Measurements from ENCODE around the gene ADAMTS2.

Gene ADAMTS2

DNA sequence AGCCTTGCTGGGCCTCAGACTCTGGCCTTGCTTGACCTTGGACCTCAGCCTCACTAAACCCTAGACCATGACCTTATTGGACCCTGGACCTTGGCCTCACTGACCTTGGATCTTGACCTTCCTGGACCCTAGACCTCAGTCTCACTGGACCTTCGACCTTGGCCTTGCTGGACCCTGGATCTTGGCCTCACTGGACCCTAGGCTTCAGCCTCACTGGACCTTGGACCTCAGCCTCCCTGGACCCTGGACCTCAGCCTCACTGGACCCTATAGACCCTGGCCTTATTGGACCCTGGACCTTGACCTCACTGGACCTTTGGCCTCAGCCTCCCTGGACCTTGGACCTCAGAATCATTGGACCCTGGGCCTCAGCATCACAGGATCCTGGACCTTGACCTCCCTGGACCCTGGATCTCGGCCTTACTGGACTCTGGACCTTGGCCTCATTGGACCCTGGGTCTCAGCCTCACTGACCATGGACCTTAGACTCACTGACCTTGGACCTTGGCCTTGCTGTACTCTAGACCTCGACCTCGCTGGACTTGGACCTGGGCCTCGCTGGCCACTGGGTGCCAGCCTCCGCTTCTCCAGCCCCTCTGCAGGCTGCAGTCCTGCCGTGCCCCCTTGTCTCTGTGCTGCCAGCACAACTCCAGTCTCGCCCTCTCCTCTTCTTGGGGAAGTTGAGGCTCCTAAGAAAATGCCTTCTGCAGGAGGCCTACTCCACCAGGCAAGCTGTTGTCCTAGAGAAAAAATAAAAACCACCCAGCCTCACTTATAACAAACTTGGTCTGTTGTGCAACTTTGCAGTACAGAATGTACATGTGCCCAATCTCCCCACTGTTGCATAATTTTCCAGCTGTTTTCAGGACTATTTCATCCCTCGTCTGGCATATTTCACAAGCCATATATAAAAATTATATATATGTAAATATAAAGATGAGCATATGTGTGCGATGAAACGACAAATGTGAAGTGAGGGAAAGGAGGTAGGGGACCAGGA is 11.0 kb upstream of the ADAMTS2 start:
- no peaks in the 10 kb centered on the region for H3K4me1 Mint-ChIP-seq
- peak overlapping the region in 1 of 2 donors; percentile 79 for H3K27ac Mint-ChIP-seq
- H3K9me3 Mint-ChIP-seq, result no peaks in the 10 kb centered on the region
- DNase-seq (no peak), ATAC-seq (no peak)
- no peak overlapping the region for H3K4me3 Mint-ChIP-seq
- peaks cover 7% of the 10 kb centered on the region for H3K27me3 Mint-ChIP-seq

DNA sequence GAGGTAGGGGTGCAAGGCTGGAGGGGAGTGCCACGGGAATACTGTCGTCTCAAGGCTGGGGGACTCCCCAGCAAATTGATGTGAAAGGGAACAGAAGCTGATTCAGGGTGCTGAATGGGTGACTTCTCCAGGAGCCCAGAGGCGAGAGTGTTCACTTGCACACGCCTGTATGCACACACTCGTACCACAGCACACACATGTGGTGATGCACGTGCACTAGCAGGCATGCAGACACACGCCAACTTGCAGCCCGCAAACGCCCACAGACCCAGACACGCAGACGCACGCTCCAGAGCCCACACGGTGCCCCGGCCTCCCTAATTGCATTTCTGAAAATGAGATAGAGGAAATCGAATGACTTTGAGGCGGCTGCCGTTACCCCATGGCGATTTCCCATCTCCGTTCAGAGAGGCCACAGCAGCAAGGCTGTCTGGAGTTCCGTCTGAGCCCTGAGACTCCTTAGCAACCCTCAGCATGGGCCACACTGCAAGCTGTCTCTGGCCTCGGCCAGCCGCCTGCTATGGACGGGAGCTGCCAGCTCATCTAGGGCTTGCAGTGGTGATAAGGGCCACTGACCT is 9.1 kb upstream of the ADAMTS2 start:
- ATAC-seq, result no peak
- Mint-ChIP-seq H3K27ac (no peak overlapping the region), H3K27me3 (peaks cover 24% of the 10 kb centered on the region), H3K9me3 (no peaks in the 10 kb centered on the region), H3K4me1 (no peaks in the 10 kb centered on the region), H3K4me3 (no peak overlapping the region)
- no peak for DNase-seq

DNA sequence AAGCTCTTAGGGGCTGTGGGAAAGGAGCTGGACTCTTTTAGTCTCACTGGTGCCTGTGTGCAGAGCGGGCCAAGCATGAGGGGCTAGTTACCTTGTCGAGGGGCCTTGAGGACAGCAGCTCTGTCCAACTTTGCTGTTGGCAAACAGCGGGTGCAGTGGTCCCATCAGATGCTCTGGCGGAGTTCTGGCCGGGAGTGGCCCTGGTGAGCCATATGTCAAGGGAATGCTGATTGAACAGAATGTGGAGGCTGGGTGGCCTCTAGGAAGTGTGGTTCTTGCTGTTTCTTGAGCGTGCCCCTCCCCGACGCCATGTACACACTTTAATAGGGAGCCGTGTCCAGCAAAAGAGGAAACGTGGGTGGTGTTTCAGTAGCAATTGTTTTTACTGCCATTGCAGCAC is 3.6 kb upstream of the ADAMTS2 start:
- peaks cover 71% of the 10 kb centered on the region for H3K27me3 Mint-ChIP-seq
- no peak for ATAC-seq
- no peaks in the 10 kb centered on the region for H3K4me1 Mint-ChIP-seq
- no peaks in the 10 kb centered on the region for H3K9me3 Mint-ChIP-seq
- no peak overlapping the region for H3K27ac Mint-ChIP-seq
- no peak for DNase-seq
- no peak overlapping the region for H3K4me3 Mint-ChIP-seq

DNA sequence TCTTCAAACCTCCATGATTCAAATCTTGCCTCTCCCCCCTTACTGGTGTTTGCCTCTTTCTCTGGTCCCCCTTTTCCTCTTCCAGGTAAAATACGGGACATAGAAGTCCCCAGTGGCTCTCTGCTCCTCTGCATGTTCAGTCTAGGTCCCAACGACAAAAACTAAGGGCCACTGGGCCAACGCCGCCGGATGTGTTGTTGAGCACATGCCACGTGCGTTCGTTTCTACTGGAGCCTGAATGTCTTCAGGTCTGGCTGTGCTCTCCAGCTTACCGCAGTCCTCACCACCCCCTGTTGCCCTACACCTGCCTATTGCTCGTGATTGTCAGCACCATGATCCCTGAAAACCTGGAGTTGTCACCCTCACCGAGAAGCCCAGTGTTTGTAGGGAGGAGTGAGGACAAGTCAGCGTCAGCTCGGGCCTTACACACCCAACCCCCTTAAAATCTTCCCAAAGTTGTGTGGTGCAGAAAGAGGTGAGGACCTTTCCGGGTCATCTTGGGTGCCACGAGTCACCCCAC is 2.8 kb upstream of the ADAMTS2 start:
- ATAC-seq (no peak), DNase-seq (no peak)
- no peak overlapping the region for H3K4me3 Mint-ChIP-seq
- H3K9me3 Mint-ChIP-seq, result no peaks in the 10 kb centered on the region
- peak overlapping the region in 1 of 2 donors; percentile 55 for H3K27ac Mint-ChIP-seq
- peaks cover 6% of the 10 kb centered on the region for H3K4me1 Mint-ChIP-seq
- peaks cover 78% of the 10 kb centered on the region for H3K27me3 Mint-ChIP-seq

DNA sequence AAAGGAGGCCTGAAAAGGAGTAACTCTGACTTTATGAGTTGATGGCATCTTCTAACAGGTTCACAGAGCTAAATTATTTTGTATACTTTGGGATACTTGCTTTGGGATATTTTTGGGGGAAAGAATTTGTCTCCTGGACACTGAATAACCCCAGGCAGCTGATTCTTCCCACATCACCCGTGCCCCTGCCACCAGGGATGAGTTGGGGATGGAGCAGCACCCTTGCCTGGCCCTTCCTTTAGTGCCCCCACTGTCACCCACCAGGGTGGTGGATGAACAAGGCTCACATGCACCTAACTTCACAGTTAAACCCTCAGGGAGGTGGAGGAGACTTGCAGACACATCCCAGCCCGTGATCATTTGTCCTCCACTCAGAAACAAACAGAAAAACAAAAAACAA is 2.3 kb upstream of the ADAMTS2 start:
- no peak overlapping the region for H3K27ac Mint-ChIP-seq
- ATAC-seq, result no peak
- peaks cover 10% of the 10 kb centered on the region for H3K4me1 Mint-ChIP-seq
- peaks cover 83% of the 10 kb centered on the region for H3K27me3 Mint-ChIP-seq
- DNase-seq, result no peak
- no peaks in the 10 kb centered on the region for H3K9me3 Mint-ChIP-seq
- H3K4me3 Mint-ChIP-seq, result no peak overlapping the region

DNA sequence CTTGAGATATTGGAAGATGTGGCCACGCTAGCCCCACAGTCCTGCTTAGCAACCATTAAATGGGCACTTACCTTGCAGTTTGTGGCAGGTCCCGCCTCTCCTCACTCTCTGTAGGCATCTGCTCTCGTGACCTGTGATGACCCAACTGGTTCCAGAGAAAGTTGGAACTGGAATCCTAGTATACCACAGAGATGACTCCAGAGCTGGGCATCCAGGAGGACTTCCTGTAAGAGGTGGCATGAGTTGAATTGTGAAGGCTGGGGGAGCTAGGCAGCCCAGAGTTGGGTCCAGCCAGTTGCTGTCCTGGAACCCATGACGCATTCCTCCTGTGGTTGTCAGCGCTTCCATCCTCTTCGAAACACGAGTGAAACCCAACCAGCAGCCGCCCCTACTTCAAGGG is 1.6 kb upstream of the ADAMTS2 start:
- H3K4me3 Mint-ChIP-seq, result no peak overlapping the region

DNA sequence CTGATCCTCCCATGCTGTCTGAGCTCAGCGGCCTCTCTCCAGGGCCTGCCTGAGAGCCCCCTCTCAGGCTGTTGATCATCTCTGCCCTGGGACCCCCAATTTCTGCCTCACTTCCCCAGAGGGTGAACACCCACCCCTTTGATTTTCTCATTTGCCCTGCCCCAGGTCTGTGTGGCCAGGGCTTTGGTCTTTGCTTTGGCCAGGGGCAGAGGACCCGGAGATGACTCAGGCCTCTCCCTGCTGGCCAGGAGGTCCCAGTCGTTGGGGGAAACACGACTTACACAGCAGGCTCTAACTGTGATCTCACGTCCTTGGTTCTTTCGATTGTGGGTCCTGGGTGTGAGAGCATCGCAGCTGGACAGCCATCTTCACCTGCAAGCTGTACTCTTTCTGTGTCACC is 1.1 kb upstream of the ADAMTS2 start:
- peak overlapping the region; percentile 31 to 38 for H3K4me3 Mint-ChIP-seq
- no peak for ATAC-seq
- no peak for DNase-seq
- H3K27me3 Mint-ChIP-seq, result peaks cover 89% of the 10 kb centered on the region
- H3K9me3 Mint-ChIP-seq, result no peaks in the 10 kb centered on the region
- peaks cover 10% of the 10 kb centered on the region for H3K4me1 Mint-ChIP-seq
- peak overlapping the region in 1 of 2 donors; percentile 35 for H3K27ac Mint-ChIP-seq

More for the DNA sequence above, 1.6 kb upstream of the ADAMTS2 start:
- peaks cover 89% of the 10 kb centered on the region for H3K27me3 Mint-ChIP-seq
- DNase-seq (no peak), ATAC-seq (no peak)
- no peak overlapping the region for H3K27ac Mint-ChIP-seq
- H3K4me1 Mint-ChIP-seq, result peaks cover 10% of the 10 kb centered on the region
- no peaks in the 10 kb centered on the region for H3K9me3 Mint-ChIP-seq

DNA sequence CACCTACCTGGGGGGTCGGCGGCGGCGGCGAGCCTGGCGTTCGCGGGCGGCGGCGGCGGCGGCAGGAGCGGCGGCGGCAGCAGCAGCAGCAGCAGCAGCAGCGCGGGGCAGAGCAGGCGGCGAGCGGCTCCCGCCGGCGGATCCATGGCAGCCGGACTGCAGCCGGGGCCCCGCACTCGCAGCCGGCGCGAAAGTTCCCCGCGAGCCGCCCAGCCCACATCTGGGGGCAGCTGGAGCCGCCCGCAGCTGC is 153 bp downstream of the ADAMTS2 start:
- ATAC-seq (no peak), DNase-seq (no peak)
- Mint-ChIP-seq H3K9me3 (no peaks in the 10 kb centered on the region), H3K27me3 (peaks cover 91% of the 10 kb centered on the region), H3K4me1 (peaks cover 10% of the 10 kb centered on the region), H3K27ac (no peak overlapping the region), H3K4me3 (no peak overlapping the region)

DNA sequence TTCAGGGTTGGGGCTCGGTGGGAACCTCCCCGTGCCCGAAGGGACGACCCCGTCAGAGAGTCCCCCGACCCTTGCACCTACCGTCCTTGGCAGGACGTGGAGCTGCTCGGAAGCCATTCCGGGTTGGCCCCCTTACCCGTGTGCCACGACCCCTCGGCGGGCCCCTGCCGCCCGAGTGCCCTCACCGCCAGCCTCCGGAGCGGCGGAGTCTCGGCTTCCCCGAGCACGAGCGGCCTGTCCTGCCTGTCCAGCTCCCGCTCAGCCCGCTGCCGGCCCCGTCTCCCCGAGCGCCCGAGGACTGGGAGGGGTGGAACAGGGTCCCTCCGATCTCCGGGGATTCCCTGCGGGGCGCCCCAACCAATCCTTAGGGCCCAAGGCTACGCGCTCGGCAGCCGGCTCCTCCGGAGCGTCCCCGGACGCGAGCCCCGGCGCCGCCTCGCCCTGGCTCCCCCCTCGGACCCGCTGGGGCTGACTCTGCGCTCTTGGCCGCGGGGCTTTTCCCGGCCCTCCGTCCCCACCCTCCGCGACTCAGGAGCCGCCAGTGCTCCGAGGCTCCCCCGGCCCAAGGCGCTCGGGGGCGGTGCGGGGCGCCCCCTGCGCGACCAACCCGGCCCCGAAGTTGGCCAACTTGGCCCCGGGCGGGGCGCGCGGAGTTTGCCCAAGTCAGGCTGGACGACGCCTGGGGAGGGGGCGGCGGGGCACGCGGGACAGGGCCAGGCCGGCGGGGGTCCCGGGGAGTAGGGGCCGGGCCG is 654 bp downstream of the ADAMTS2 start:
- peak; percentile 23 for ATAC-seq
- Mint-ChIP-seq H3K9me3 (no peaks in the 10 kb centered on the region), H3K27ac (no peak overlapping the region), H3K4me1 (peaks cover 10% of the 10 kb centered on the region), H3K4me3 (peak overlapping the region in 1 of 2 donors; percentile 48), H3K27me3 (peaks cover 91% of the 10 kb centered on the region)
- DNase-seq, result peak in 1 of 2 donors; percentile 12

DNA sequence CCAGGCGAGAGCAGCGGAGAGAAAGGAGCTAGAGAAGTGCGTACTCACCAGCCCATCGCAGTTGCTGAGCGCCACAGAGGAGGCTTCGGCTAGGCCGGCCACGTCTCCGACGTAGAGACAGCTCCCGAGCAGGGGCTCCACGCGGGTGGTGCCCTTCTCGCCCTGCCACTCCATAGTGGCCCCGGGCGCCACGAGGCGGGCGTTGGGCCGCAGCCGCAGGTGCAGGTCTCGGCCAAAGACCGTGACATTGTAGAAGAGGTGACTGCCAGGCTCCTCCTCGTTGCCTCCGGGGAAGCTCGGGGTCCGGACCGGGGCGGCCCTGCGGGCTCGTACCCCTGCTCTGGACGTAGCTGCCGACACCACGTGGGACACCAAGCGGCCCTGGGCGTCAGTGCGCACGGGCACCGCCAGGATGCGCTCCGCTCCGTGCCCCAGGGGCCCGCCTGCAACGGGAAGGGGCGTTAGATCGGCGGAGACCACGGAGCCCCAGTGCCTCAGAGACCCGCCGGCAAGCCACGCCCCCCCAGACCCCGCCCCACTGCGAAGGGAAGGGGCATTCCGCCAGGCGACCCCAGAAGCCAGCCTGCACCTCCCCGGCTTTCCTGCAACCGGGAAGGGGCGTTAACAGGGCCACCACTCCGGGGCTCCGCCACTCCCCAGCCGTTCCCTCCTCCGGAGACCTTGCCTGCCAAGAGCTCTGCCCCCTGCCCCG is 1.4 kb downstream of the ADAMTS2 start:
- peak in 1 of 2 donors; percentile 19 for DNase-seq
- Mint-ChIP-seq H3K9me3 (no peaks in the 10 kb centered on the region), H3K4me1 (peaks cover 10% of the 10 kb centered on the region), H3K27ac (no peak overlapping the region), H3K27me3 (peaks cover 84% of the 10 kb centered on the region), H3K4me3 (peak overlapping the region in 1 of 2 donors; percentile 48)
- peak; percentile 46 for ATAC-seq

DNA sequence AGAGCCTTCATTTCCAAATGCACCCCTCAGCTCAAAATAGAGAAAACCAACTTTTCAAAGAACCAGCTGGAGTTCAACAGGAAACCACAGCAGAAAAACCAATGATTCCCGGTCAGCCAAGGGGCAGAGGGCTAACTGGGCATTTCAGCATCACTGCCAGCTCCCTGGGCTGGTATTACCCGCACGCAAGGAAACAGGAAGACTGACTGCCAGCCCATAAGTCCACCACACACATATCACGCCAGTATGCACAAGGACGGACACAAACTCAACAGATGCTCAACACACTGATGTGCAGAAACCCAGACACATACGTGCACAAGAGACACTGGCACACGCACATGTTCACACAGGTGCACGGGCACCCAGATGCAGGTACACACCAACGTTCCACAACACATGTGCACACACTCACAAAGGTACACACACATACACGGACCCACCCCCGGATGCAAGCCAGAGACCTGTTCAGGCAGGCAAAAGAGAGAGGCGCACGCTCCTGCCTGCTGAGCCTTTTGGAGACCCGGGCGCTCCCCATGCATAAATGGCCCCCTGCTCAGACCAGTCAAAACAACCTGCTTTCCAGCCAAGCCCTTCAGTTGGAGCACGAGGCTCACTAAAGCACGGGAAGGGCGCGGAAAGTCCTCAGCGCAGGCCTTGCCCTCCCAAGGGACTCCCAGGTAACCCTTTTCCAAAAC is 2.1 kb downstream of the ADAMTS2 start:
- DNase-seq (no peak), ATAC-seq (no peak)
- H3K4me1 Mint-ChIP-seq, result peaks cover 10% of the 10 kb centered on the region
- peaks cover 77% of the 10 kb centered on the region for H3K27me3 Mint-ChIP-seq
- peak overlapping the region in 1 of 2 donors; percentile 40 for H3K4me3 Mint-ChIP-seq
- no peak overlapping the region for H3K27ac Mint-ChIP-seq
- H3K9me3 Mint-ChIP-seq, result no peaks in the 10 kb centered on the region

DNA sequence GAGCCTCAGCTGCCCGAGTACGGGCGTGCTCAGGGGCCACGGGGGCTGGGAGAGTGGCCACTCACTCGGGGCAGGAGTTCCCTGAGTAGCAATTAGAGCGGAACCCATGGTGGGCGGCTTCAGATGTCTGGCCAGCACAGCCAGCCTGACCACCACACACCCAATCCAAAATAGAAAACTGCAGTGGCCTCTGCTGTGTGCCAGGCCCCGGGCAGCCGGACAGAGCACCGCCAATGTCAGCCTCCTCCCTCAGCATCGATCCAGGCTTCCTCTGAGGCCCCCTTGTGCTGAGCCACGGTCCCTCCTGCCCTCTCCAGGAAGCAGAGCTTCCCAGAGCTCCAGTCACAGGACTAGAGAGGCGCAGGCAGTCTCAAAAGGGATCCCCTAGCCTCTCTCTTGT is 2.7 kb downstream of the ADAMTS2 start:
- Mint-ChIP-seq H3K9me3 (no peaks in the 10 kb centered on the region), H3K4me1 (peaks cover 10% of the 10 kb centered on the region), H3K4me3 (peak overlapping the region in 1 of 2 donors; percentile 9), H3K27ac (no peak overlapping the region), H3K27me3 (peaks cover 71% of the 10 kb centered on the region)
- DNase-seq (no peak), ATAC-seq (no peak)

DNA sequence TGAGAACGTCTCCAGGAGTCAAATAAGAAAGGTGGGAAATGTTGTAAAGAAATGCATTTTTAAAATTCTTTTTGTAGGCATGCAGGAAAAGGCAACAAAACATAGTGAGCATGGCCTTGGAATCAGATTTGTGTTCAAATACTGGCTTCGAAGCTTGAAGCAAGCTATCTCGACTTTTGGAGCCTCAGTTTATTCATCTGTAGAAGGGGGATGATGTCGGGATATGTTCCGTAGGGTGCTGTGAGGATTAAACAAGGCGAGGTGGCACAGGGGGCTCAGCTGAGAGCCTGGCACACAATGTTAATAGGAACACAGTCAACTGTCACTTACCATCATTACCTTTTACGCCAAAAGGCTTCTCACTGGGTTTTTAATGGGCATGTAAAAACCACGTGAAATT is 4.8 kb downstream of the ADAMTS2 start:
- Mint-ChIP-seq H3K4me3 (no peak overlapping the region), H3K4me1 (peaks cover 10% of the 10 kb centered on the region), H3K9me3 (no peaks in the 10 kb centered on the region), H3K27ac (no peak overlapping the region), H3K27me3 (peaks cover 51% of the 10 kb centered on the region)
- no peak for ATAC-seq
- no peak for DNase-seq

DNA sequence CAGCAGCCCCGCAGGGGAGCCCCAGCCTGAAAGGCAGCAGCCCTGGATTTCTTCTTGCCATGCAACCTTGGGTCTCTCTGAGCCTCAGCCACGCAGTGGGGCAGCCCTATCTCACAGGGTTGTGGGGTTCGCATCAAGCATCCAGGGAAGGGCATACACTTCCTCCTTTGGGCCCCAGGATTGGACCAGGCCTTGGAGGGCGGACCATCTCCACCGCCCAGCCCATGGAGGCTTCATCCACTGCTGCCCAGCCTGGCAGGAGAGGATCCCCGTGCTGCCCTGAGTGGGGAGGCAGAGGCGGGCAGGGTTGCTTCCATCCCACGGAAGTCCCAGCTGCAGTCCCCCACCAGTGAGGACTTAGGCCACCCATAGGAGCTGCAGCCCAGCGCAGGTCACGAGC is 5.3 kb downstream of the ADAMTS2 start:
- DNase-seq, result no peak
- Mint-ChIP-seq H3K27me3 (peaks cover 51% of the 10 kb centered on the region), H3K4me3 (no peak overlapping the region), H3K27ac (no peak overlapping the region), H3K4me1 (peaks cover 10% of the 10 kb centered on the region), H3K9me3 (no peaks in the 10 kb centered on the region)
- ATAC-seq, result no peak

DNA sequence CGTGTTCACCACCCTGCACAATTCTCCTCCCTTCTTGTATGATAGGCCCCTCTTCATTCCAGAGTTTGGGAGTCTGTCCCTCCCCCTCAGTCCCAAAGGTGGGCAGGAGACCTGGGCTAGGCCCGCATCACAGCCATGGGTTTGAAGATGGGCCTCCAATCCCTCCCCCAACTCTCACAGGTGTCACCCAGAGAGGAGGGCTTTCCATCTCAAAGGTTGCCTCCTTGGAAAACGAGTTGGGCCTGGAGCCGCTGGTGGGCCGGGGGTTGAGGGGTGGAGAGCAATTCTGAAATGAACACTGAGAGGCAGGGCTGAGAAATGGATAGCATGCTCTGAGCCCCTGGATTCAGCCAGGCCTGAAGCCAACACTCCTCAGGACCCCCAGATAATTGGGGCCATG is 6.2 kb downstream of the ADAMTS2 start:
- H3K4me3 Mint-ChIP-seq, result no peak overlapping the region

More for the DNA sequence above, 6.2 kb downstream of the ADAMTS2 start:
- peaks cover 10% of the 10 kb centered on the region for H3K4me1 Mint-ChIP-seq
- H3K27me3 Mint-ChIP-seq, result peaks cover 46% of the 10 kb centered on the region
- no peaks in the 10 kb centered on the region for H3K9me3 Mint-ChIP-seq
- no peak overlapping the region for H3K27ac Mint-ChIP-seq
- DNase-seq (no peak), ATAC-seq (no peak)
